Kidney (tissue), 14 donors: ENCODE data around the gene ZNF212. TPM values are rescaled to one million over a fixed set of nuclear protein-coding genes. Genes with fewer than 3 reads are reported as not detected.

Experiments used
- DNase-seq, 5 donors: peaks; one replicate each; pipeline ENCODE4 v3.0.0-alpha.2; 2013 to 2020
- FAIRE-seq: peaks from 2 replicates; lab custom pipeline; 2012; peaks lifted over from hg19 to GRCh38; lab: Jason Lieb, UNC
- H3K27ac ChIP-seq, 2 donors: one replicate each; pipeline ENCODE4 v1.7.0; 2013; ENCODE audit warnings: low read depth in 2 of 2, low read length in 2 of 2, inconsistent platforms in 1 of 2
- H3K27me3 ChIP-seq: one replicate; pipeline ENCODE4 v1.7.1; 2013; ENCODE audit warnings: low read length, inconsistent platforms; ENCODE audit not compliant: control insufficient read depth, insufficient read depth
- H3K36me3 ChIP-seq, 3 donors: one replicate each; pipeline versions ENCODE4 v1.7.0 to v1.7.1; 2013; ENCODE audit warnings: low read length in 3 of 3, control low read depth in 1 of 3, inconsistent platforms in 1 of 3; ENCODE audit not compliant: insufficient read depth in 3 of 3, control insufficient read depth in 2 of 3
- H3K4me1 ChIP-seq, 3 donors: one replicate each; pipeline versions ENCODE4 v1.7.0 to v1.7.1; 2013; ENCODE audit warnings: low read length in 3 of 3, inconsistent platforms in 1 of 3, low read depth in 1 of 3; ENCODE audit not compliant: control insufficient read depth in 2 of 3, insufficient read depth in 2 of 3
- H3K4me3 ChIP-seq, 3 donors: one replicate each; pipeline versions ENCODE4 v1.7.0 to v1.8.1; 2013; ENCODE audit warnings: low read length in 3 of 3, control low read depth in 1 of 3, inconsistent platforms in 1 of 3
- H3K9ac ChIP-seq, 3 donors: one replicate each; pipeline versions ENCODE4 v1.7.0 to v1.7.1; 2013; ENCODE audit warnings: low read length in 3 of 3, control low read depth in 1 of 3, inconsistent platforms in 1 of 3
- H3K9me3 ChIP-seq, 3 donors: one replicate each; pipeline versions ENCODE4 v1.7.0 to v1.7.1; 2013; ENCODE audit warnings: low read length in 3 of 3, control low read depth in 1 of 3, inconsistent platforms in 1 of 3; ENCODE audit not compliant: control insufficient read depth in 2 of 3, insufficient read depth in 1 of 3
- intact Hi-C: fragments of 100-400 bp; cut with DNase I; formaldehyde crosslinking; loops from one replicate; pipeline ENCODE4 v1.11.1; 2022
- polyA plus RNA-seq: library from polyadenylated mRNA; stranded (reverse); fragments of 350-450 nt; fragmentation: Illumina TruSeq; extraction: RNeasy Lipid Tissue Mini Kit (QIAGEN cat#74804); gene quantifications from one replicate; pipeline ENCODE4 v1.2.3, GENCODE V29; 2014; ENCODE audit warnings: low read depth, low replicate concordance; ENCODE audit not compliant: insufficient read depth
- total RNA-seq: library from RNA; stranded (reverse); fragmentation: NEBNext Ultra II Directional; extraction: Animal tissue kit (Norgen Biotek cat#: 25700); gene quantifications from one replicate; pipeline ENCODE4 v1.2.1, GENCODE V29; 2021
- TF ChIP-seq, protein P1 (sequence below): IDR thresholded peaks from 3 replicates; pipeline ENCODE4 v1.5.1; 2012; ENCODE audit warnings: mild to moderate bottlenecking, moderate library complexity, borderline replicate concordance; ENCODE audit not compliant: insufficient read depth; ENCODE audit errors: extremely low read depth
- donor health status: control.
- donor health status: control.
- donor health status: control.
- donor health status: control.
- donor health status: control.
- donor health status: DM: yes; HTN: yes; CAD: no.
- donor health status: Normal renal cell carcinoma (clear cell type).

ZNF212 gene
- total and polyA plus RNA-seq, 2 donors from 2014 or later, result 7.9 to 13.4 TPM

GRCh38 chr7:149279111-149279743, 39.8 kb downstream of the ZNF212 start:
- Histone ChIP-seq H3K27ac (no peak overlapping the region), H3K27me3 (no peaks in the 10 kb centered on the region), H3K9ac (no peak overlapping the region), H3K36me3 (peaks cover 0 to 14% (median 11%) of the 10 kb centered on the region in 3 donors), H3K4me1 (no peaks in the 10 kb centered on the region), H3K9me3 (no peaks in the 10 kb centered on the region), H3K4me3 (no peak overlapping the region)
- FAIRE-seq, result no peak
- no peak for DNase-seq
- intact Hi-C loops, result no loop called here
- TF ChIP-seq, protein P1, sequence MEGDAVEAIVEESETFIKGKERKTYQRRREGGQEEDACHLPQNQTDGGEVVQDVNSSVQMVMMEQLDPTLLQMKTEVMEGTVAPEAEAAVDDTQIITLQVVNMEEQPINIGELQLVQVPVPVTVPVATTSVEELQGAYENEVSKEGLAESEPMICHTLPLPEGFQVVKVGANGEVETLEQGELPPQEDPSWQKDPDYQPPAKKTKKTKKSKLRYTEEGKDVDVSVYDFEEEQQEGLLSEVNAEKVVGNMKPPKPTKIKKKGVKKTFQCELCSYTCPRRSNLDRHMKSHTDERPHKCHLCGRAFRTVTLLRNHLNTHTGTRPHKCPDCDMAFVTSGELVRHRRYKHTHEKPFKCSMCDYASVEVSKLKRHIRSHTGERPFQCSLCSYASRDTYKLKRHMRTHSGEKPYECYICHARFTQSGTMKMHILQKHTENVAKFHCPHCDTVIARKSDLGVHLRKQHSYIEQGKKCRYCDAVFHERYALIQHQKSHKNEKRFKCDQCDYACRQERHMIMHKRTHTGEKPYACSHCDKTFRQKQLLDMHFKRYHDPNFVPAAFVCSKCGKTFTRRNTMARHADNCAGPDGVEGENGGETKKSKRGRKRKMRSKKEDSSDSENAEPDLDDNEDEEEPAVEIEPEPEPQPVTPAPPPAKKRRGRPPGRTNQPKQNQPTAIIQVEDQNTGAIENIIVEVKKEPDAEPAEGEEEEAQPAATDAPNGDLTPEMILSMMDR, result no peak

GRCh38 chr7:149280151-149280550, 40.7 kb downstream of the ZNF212 start:
- DNase-seq (no peak), FAIRE-seq (no peak)
- Histone ChIP-seq H3K9ac (no peak overlapping the region), H3K27ac (no peak overlapping the region), H3K4me1 (no peaks in the 10 kb centered on the region), H3K27me3 (no peaks in the 10 kb centered on the region), H3K36me3 (peaks cover 0 to 14% (median 11%) of the 10 kb centered on the region in 3 donors), H3K9me3 (no peaks in the 10 kb centered on the region), H3K4me3 (no peak overlapping the region)
- TF ChIP-seq, protein P1, result no peak
- intact Hi-C loops, result no loop called here

- Histone ChIP-seq H3K27ac (no peak overlapping the region), H3K9ac (no peak overlapping the region), H3K36me3 (peaks cover 0 to 14% (median 11%) of the 10 kb centered on the region in 3 donors), H3K9me3 (no peaks in the 10 kb centered on the region), H3K27me3 (no peaks in the 10 kb centered on the region), H3K4me1 (peaks cover 0 to 6% (median 6%) of the 10 kb centered on the region in 3 donors), H3K4me3 (no peak overlapping the region)
- TF ChIP-seq, protein P1, result no peak
- peak in 1 of 5 donors; percentile 33 for DNase-seq
- intact Hi-C loops, result no loop called here
- FAIRE-seq, result no peak
These were observed 41.4 kb downstream of the ZNF212 start for GRCh38 chr7:149280661-149281507.
